T1000 (cell line): ENCODE results near the gene EPHA8.
A peak's percentile ranks its signal among the peaks of the same experiment; 100 is the strongest.

ENCODE experiments used
- DNase-seq: peaks from one replicate; lab custom pipeline; 2025; ENCODE audit warnings: mixed read lengths; lab: John Stamatoyannopoulos, UW

Gene EPHA8

DNA sequence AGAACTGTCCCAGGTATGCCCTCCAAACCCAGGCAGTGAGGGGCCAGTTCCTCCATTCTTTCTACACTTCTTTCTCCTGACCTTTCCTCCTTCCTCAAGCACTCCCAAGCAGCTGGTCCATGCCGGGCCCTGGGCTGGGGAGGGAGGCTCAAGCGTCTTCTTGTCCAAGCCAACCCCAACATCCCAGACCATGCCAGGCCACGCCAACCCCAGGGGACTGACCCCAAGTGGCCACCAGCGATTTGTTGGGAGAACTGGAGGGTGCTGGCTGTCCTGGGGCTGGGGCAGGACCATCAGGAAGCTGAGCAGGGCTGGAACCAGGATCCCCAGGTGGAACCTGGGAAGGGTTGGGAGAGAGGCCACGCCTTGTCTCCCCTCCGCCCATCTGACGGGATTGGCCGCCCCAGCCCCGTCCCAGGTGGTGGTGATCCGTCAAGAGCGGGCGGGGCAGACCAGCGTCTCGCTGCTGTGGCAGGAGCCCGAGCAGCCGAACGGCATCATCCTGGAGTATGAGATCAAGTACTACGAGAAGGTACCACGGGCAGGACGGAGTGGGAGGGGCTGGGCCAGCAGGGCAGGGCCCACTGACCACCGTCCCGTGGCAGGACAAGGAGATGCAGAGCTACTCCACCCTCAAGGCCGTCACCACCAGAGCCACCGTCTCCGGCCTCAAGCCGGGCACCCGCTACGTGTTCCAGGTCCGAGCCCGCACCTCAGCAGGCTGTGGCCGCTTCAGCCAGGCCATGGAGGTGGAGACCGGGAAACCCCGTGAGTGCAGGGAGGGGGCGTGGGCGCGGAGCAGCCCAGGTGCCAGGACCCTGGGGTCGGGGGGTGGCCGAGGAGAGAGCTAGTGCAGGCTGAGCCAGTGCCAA, 29.9 kb downstream of the EPHA8 start:
- no peak for DNase-seq

DNA sequence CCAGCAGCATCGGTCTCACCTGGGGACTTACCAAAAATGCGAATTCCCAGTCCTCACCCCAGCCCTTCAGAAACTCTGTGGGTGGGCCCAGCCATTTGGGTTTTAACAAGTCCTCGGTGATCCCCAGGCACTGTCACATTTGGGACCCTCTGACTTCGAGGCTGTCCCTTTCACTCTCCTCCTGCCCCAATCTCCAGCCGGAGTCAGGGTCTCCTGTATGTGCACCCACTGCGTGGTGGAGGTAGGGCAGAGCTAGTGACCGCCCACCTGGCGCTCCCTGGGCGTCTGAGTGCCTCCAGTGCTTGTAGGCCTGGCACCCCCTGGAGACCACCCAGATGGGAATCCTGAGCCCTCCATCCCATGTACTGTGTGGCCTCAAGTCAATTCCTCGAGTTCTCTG, 31.1 kb downstream of the EPHA8 start:
- no peak for DNase-seq

DNA sequence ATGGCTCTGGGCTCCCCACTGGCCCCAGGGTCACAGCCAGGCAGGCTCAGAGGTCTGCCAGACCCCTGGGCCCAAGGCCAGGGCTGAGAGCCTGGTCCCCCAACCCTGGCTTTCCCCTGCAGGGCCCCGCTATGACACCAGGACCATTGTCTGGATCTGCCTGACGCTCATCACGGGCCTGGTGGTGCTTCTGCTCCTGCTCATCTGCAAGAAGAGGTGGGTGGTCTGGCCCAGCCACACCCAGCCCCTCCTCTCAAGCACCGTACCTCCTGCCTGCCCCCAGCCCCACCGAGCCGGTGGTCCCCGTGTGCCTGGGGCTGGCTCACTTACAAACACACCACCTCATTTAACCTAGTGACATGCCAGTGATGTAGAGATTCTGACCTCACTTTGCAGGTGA, 31.8 kb downstream of the EPHA8 start:
- no peak for DNase-seq

DNA sequence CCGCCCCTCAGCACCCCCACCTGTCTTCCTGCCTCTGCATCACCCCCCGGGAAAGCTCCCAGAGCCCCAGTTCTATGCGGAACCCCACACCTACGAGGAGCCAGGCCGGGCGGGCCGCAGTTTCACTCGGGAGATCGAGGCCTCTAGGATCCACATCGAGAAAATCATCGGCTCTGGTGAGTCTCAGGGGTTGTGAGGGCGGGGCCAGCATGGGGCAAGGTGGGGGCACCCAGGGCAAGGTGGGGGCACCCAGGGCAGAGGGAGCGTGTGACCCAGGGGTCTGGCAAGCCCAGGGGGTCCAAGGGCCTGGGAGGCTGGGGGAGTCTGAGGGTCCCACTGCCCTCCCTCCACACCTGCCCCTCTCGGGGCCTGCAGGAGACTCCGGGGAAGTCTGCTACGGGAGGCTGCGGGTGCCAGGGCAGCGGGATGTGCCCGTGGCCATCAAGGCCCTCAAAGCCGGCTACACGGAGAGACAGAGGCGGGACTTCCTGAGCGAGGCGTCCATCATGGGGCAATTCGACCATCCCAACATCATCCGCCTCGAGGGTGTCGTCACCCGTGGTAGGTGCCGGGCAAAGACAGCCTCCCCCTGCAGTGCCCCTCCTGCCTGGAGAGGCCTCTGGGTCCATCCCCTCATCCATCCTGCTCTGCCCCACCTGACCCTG, 34.1 kb downstream of the EPHA8 start:
- DNase-seq: no peak

DNA sequence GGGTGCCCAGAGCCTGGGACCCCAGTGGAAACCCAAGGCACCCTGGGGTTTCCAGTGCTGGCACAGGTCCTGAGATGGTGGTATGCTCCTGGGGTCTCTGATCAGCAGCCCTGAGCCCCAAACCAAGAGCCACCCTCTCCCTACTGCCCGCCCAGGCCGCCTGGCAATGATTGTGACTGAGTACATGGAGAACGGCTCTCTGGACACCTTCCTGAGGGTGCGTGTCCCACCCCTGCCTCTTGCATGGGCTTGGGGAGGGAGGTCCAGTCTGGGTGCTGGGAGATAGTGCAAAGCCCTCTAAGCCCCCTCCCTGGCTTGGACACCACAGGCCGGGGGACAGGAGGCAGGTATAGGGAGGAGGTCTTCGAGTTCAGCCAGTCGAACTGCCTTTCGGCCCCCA, 34.7 kb downstream of the EPHA8 start:
- no peak for DNase-seq

DNA sequence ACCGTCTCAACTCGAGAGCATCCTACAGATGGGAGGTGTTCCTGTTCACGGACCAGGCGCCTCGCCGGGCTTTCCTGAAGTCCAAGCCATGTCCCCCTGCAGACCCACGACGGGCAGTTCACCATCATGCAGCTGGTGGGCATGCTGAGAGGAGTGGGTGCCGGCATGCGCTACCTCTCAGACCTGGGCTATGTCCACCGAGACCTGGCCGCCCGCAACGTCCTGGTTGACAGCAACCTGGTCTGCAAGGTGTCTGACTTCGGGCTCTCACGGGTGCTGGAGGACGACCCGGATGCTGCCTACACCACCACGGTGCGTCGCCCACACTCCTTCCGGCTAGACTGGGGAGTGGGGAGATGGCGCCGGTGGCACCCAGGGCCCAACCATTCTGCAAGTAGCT, 35.4 kb downstream of the EPHA8 start:
- no peak for DNase-seq

DNA sequence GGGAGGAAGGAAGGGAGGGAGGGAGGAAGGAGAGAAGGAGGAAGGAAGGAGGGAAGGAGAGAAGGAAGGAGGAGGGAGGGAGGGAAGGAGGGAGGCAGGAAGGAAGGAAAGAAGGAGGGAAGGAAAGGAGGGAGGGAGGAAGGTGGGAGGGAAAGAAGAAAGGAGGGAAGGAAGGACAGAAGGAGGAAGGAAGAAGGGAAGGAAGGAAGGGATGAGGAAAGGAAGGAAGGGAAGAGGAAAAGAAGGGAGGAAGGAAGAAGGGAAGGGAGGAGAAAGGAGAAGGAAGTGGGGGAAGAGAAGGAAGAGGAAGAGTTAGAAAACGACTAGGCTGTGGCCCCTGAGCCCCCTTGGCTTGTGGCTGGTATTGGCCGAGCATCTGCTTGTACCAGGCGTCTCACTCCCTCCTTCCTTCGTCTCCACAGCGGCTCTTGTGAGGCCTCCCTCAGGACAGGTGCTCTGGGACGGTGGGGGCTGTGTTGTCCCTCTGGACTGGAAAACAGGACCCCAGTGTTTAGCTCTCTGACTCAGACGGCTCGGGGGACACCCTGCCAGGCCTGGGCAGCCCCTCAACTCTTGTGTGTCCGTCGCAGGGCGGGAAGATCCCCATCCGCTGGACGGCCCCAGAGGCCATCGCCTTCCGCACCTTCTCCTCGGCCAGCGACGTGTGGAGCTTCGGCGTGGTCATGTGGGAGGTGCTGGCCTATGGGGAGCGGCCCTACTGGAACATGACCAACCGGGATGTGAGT, 37.0 kb downstream of the EPHA8 start:
- no peak for DNase-seq

DNA sequence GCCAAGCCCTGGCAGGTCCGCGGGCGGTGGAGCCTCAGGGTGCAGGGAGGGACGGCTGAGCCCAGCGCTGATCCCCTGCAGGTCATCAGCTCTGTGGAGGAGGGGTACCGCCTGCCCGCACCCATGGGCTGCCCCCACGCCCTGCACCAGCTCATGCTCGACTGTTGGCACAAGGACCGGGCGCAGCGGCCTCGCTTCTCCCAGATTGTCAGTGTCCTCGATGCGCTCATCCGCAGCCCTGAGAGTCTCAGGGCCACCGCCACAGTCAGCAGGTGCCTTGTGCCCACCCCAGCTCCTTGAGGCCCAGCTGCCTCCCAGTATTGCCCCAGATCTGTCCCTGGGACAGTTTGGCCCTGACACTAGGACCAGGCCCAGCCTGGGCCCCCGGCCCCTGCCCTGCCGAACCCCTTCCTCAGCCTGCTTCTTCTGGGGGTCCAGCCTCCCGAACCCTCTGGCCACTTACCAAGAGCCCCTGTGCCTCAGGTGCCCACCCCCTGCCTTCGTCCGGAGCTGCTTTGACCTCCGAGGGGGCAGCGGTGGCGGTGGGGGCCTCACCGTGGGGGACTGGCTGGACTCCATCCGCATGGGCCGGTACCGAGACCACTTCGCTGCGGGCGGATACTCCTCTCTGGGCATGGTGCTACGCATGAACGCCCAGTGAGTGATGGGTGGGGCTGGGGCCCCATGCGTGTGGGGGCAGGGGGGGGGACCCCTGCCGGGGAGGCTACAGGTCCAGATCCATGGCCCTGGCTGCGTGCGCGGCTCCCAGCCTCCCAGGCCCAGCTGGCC, 37.7 kb downstream of the EPHA8 start:
- no peak for DNase-seq

DNA sequence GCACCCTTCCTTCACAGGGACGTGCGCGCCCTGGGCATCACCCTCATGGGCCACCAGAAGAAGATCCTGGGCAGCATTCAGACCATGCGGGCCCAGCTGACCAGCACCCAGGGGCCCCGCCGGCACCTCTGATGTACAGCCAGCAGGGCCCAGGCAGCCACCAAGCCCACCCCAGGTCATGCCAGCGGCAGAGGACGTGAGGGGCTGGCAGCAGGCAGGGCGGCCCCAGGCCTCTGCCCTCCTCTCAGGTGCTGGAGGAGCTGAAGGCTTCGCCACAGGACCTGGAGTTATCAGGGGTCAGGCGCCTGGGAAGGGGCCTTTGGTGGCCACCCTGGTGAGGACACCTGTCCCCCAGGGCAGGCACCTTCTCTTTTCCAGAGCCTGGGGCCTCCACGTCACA, 38.3 kb downstream of the EPHA8 start:
- no peak for DNase-seq

DNA sequence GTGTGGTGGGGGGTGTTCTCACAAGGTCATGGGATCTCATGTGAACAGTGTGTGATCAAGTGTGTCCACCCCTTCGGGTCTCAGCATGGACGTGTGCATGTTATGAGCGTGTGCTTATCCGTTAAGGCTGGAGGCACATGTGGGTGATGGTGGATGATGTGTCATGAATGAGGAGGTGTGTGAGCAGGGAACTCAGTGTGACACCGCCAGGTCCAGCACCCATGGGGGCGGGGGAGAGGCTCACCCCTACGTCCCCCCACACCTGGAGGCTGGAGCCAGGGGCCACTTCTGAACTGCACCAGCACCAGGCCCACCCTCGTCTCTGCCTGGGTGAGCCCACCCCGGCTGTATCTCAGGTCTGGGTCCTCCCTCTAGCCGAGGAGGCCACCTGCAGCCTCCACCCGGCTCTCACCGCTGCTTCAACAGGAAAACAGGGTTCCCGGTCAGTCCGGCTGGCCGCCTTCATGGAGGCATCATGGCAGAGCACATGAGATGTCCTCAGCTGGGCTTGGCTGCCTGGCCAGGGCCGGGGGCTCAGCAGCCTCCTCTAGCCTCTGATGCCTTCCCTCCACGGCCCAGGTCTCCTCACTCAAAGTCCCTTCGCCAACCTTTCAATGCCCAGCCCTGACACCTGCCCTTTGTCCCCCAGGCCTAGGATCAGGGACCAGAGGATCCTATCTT, 38.9 kb downstream of the EPHA8 start:
- no peak for DNase-seq

DNA sequence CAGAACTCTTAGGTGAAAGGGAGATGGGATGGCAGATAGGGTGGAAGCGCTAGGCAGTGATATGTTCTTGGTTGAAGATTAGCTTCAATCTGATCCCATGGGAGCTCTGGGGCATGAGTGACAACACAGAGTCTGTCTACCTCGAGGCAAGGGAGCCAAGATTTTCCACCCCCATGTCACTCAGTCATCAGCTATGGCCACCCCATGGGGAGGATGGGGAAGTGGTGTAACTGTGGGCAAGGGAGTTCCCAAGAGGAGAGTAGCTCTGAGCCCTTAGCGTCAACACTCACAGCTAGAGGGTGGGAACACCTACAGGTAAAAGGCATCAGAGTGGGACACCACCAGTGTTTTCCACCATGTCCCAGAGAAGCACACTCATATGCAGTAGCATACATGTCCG, 42.9 kb downstream of the EPHA8 start:
- no peak for DNase-seq

DNA sequence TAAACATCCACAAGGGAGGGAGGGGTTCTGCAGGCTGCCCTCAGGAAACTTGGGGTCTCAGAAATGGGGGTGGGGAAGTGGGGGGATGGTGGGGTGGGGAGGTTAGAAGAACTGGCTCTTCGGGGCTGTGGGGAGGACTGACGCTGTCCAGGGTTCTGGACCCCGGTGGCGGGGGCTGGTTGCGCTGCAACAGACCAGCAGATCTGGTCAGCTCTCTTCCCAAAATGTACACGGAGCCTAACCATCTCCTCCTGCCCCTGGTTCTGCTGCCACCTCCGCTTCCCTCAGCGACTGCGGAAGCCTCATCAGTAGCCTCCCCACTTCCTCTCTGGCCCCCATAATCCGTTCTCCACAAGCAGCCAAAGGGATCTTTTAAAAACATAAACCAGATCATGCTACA, 43.9 kb downstream of the EPHA8 start:
- no peak for DNase-seq

DNA sequence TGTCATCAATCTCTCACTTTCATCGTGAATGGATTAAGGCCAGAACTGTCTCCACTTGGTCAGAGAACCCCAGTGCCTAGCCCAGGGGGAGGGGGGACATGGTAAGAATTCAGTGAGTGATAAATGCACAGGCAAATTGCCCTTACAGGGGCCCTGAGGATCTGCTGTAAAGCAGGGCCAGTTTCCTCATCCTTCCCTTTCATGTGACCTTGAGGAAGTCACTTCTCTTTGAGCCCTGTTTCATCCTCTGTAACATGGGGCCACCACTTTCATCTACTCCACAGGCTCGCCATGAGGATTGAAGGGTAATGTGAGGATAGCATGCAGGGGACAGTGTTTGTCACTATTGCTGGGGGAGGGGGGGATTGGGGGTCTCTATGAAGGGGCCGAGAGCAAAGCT, 45.1 kb downstream of the EPHA8 start:
- no peak for DNase-seq

DNA sequence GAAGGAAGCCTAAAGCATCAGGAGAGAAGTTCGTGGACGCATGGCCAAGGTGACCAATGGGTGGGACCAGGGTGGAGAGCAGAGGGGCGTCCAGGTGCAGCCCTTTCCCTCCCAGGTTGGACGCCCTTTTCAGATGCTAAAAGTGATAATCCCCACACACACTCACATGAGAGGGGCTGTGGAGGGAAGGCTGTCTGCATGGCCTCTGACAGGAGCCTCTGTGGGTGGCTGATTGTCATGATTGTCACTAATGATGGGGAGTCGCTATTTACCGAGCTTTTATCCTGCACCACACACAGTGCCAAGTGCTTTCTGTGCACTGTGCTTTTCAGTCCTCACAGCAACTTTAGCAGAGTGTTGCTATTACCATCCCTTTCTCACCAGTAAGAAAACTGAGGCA, 46.0 kb downstream of the EPHA8 start:
- DNase-seq: no peak

DNA sequence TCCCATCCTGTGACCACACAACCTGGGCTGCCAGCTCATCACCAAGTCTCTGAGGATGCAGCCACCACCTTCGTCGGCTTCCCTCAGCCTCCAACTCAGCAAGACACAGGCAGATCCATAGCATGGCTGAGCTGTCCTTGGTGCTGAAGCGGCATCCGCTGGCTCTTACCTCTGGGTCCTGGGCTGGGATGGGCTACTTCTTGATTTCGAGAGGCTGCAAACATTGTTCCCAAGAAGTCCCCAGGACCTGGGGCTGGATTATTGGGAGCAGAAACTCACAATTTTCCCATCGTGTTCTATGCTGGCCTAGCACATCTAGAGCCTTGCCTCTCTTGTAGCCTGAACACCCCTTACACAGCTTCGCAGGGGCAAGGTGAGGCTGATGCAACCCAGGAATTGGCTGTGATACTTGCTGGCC, 48.2 kb downstream of the EPHA8 start:
- peak; percentile 9 for DNase-seq

DNA sequence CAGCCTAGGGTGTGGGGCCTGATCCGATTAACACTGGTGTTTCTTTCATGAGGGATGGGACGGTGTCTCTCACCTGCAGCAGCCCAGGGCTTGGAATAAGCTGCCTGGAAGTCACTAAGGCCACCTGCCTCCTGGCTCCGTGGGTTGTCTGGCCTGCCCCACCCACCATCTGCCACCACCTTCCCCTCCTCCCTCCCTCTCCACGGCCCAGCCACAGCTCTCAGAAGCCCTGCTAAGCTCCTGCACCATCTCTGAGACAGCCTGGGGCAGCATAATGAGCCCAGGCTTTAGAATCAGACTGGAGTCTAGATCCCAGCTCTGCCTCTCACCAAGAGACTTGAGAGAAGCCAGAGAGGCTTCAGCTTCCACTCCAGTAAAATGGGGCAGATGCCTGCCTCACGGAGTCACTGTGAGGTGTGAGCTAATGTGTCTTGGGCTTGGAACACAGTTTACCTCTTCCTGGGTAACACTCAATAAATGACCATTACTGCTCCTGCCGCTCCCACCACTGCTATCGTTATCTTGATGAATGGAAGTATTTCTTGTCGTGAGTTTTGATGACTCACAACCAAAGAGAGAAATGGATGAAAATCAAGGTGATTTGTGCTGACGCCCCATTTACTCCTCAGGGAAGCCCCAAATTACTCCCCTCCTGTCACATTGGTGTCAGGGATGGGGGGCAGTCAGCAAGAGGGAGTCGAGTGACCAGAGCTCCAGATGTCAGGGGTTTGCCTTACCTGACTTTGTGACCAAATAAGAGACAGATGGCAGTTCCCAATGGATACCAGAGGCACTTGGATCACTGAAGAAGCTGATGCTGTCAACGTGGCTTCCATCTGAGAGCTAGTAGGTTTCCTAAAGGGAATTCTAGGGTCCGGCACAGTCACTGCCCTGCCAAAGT, 49.6 kb downstream of the EPHA8 start:
- DNase-seq: no peak

DNA sequence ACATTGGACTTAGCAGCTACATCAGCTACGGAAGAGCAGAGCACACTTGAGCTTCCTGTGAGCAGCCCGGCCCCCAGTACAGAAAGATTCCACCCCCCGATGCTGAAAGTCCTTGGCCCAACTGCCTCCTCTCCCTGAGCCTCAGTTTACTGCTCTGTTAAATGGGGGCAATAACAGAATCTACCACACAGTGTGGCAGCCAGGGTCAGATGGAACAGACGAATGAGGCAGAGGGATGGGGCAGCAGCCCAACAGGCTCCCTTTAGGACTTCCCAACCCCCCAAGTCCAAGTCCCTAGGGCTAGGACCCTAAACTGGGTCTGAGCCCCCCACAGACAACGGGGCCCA, 50.3 kb downstream of the EPHA8 start:
- DNase-seq: no peak

DNA sequence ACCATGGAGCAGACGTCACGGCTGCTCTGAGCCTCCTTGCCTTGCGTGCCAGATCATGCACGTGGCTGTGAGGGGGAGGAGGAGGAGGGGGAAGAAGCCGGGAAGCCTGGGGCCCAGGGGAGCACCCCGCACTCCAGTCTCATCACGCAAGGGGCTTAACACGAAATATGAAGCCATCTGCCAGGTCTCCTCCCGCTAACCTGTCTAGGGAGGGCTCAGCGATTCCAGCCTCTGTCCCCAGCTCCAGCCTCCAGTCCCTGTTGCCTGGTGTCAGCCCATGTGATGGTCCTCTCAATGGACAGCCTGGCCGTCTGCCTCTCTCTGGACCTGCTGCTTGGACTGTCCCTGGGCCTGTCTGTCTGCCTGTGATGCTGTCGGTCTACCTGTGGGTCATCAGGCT, 50.7 kb downstream of the EPHA8 start:
- DNase-seq: no peak

DNA sequence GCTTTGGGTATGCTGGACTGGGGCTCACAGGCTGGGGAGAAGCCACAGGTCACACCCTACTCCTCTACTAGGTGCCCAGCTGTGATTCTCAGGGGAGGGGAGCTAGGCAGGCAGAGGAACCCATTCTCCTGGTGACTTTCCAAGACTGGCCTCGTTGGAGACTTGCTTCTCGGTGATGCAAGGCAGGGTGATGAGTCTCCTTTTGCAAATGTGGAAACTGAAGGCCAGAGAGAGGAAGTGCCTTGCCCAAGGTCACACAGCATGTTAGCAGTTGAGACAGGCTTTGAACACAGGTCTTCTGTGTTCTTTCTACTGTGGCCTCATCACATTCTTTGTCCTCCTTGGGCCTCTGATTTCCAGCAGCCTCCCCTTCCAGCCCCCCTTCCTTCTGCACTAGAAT, 52.6 kb downstream of the EPHA8 start:
- no peak for DNase-seq

DNA sequence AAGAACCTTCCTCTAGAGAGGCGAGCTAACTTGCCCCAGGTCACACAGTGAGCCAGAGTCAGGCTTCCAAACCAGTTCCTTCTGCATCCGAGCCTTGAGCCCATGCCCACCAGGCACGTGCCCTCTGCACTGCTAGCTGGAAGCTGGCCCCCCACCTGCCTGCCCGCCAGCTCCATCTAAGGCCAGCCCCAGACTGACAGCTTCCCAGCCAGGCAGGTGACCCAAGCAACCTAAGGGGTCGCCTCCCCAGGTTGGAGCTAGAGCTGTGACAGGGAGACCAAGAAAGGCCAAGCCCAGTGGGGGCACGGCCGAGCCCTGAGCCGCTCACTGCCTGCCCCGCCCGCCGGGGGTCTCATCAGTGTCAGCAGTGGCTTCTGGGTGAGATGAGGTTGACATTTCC, 53.3 kb downstream of the EPHA8 start:
- DNase-seq: no peak

DNA sequence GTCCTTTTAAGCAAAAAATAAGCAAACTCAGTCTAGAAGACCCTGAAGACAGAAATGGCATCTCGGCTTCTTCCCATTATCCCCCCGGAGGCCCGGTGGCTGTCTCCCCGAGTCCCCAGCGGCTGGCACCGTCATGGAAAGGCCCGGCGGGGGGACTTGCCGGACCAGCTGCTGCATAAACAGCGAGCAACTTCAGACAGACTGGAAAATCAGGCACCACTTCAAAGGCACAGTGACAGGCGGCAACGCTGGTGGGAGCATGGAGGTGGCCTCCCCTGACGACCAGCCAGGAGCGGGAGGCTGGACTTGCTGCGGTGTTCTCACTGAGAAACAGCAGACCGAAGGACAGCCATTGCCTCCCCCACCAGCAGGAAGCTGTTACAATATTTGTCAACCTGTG, 54.8 kb downstream of the EPHA8 start:
- DNase-seq: no peak
